Measurements from ENCODE around the gene NR1D2. TPM values are rescaled to one million over a fixed set of nuclear protein-coding genes. Genes with fewer than 3 reads are reported as not detected.

NR1D2 gene
- total RNA-seq, 1 experiment from 2014 or later = 18.4 TPM

DNA sequence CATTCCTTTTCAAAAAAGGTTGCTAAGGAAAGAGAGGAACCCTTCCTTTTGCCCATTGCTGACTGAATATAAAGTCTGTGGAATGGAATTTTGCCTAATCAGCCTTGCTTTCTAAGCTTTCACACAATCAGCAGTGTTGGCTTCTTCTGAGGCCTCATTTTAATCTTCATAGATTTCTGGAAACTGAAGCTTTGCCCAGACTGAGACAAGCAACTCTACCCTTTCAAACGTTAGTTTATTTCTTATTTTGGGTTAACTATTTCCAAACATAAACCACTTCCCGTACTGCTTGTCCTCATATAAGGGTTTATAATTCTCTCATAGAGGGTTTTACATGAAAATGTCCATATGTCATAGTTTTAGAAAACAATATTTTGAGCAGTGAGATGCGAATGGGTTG is 82.9 kb downstream of the NR1D2 start:
- DNase-seq (ENCODE audit: low spot score) (no peak), ATAC-seq (no peak)
- H3K4me3 Mint-ChIP-seq = no peak overlapping the region
- H3K9me3 Mint-ChIP-seq = peaks cover 4% of the 10 kb centered on the region; the same call in 1 of the 2 replicates
- POLR2A ChIA-PET = no interaction called here
- TF ChIP-seq, protein P1, sequence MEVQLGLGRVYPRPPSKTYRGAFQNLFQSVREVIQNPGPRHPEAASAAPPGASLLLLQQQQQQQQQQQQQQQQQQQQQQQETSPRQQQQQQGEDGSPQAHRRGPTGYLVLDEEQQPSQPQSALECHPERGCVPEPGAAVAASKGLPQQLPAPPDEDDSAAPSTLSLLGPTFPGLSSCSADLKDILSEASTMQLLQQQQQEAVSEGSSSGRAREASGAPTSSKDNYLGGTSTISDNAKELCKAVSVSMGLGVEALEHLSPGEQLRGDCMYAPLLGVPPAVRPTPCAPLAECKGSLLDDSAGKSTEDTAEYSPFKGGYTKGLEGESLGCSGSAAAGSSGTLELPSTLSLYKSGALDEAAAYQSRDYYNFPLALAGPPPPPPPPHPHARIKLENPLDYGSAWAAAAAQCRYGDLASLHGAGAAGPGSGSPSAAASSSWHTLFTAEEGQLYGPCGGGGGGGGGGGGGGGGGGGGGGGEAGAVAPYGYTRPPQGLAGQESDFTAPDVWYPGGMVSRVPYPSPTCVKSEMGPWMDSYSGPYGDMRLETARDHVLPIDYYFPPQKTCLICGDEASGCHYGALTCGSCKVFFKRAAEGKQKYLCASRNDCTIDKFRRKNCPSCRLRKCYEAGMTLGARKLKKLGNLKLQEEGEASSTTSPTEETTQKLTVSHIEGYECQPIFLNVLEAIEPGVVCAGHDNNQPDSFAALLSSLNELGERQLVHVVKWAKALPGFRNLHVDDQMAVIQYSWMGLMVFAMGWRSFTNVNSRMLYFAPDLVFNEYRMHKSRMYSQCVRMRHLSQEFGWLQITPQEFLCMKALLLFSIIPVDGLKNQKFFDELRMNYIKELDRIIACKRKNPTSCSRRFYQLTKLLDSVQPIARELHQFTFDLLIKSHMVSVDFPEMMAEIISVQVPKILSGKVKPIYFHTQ (CRISPR knock-in tag; IDR thresholded peaks at IDR 0.05) = no peak
- TF ChIP-seq, protein P2, sequence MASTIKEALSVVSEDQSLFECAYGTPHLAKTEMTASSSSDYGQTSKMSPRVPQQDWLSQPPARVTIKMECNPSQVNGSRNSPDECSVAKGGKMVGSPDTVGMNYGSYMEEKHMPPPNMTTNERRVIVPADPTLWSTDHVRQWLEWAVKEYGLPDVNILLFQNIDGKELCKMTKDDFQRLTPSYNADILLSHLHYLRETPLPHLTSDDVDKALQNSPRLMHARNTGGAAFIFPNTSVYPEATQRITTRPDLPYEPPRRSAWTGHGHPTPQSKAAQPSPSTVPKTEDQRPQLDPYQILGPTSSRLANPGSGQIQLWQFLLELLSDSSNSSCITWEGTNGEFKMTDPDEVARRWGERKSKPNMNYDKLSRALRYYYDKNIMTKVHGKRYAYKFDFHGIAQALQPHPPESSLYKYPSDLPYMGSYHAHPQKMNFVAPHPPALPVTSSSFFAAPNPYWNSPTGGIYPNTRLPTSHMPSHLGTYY (CRISPR knock-in tag; IDR thresholded peaks at IDR 0.05) = no peak
- TF ChIP-seq IRF2 (CRISPR knock-in tag; IDR thresholded peaks at IDR 0.05; ENCODE audit: borderline replicate concordance, low read depth) = no peak
- TF ChIP-seq TEAD1 (CRISPR knock-in tag; IDR thresholded peaks at IDR 0.05) = no peak
- TF ChIP-seq ESRRA (CRISPR knock-in tag; IDR thresholded peaks at IDR 0.05; ENCODE audit: borderline replicate concordance) = no peak
- no peak for TF ChIP-seq NFE2L1 (CRISPR knock-in tag; IDR thresholded peaks at IDR 0.05)
- no peak for TF ChIP-seq FOXP1 (CRISPR knock-in tag; IDR thresholded peaks at IDR 0.05; ENCODE audit: borderline replicate concordance)
- TF ChIP-seq ATF6 (CRISPR knock-in tag; IDR thresholded peaks at IDR 0.05) = no peak
- TF ChIP-seq, protein P3, sequence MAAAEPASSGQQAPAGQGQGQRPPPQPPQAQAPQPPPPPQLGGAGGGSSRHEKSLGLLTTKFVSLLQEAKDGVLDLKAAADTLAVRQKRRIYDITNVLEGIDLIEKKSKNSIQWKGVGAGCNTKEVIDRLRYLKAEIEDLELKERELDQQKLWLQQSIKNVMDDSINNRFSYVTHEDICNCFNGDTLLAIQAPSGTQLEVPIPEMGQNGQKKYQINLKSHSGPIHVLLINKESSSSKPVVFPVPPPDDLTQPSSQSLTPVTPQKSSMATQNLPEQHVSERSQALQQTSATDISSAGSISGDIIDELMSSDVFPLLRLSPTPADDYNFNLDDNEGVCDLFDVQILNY (CRISPR knock-in tag; IDR thresholded peaks at IDR 0.05) = no peak
- H3K27me3 Mint-ChIP-seq (ENCODE audit: low read depth) = no peaks in the 10 kb centered on the region
- H3K4me1 Mint-ChIP-seq = peaks cover 8% of the 10 kb centered on the region; the same call in 1 of the 2 replicates
- no peak overlapping the region for H3K27ac Mint-ChIP-seq
- CTCF ChIA-PET = no interaction called here
- H3K36me3 Mint-ChIP-seq = no peaks in the 10 kb centered on the region

Other genes with a start within 250 kb of the NR1D2 start
- 115 to 124 TPM (median 121 TPM) in 3 replicates for gene UBE2E1, start 139.3 kb upstream of the NR1D2 start, total RNA-seq (2021)
- 6.6 to 7.3 TPM (median 6.8 TPM) in 3 replicates for gene NKIRAS1, start 28.3 kb upstream of the NR1D2 start, total RNA-seq (2021)
- gene RPL15, start 28.2 kb upstream of the NR1D2 start, total RNA-seq (2021) = 2,428 to 2,870 TPM (median 2,865 TPM) in 3 replicates

All from WTC11 (cell line).